ENCODE data around the gene TMED6. TPM values are rescaled to one million over a fixed set of nuclear protein-coding genes. Genes with fewer than 3 reads are reported as not detected.

Gene TMED6
- total RNA-seq, 1 experiment from 2014 or later = 0.59 TPM

GRCh38 chr16:69313469-69313868 lies 38.1 kb downstream of the TMED6 start:
- H3F3A ChIP-seq (ENCODE audit: insufficient read depth, low read depth) = peaks cover 16% of the 10 kb centered on the region; the same call in 1 of the 2 replicates
- ChIA-PET CTCF (no interaction called here), POLR2A (ENCODE audit: unreplicated experiment) (no interaction called here)
- no peaks in the 10 kb centered on the region for H3K9me3 ChIP-seq (ENCODE audit: insufficient read depth, low read depth)
- intact Hi-C loops (cut with micrococcal nuclease; ENCODE audit: unreplicated experiment) = no loop called here
- no peaks in the 10 kb centered on the region for H3K9me2 ChIP-seq (ENCODE audit: insufficient read depth)
- H3K4me2 ChIP-seq = peak overlapping the region; percentile 31; the same call in 1 of the 2 replicates
- H3K79me2 ChIP-seq (ENCODE audit: low read depth) = peaks cover 34% of the 10 kb centered on the region
- no peak overlapping the region for H2AFZ ChIP-seq
- BruUV-seq (replicated peaks) = no TSS peak
- DNase-seq = no peak
- no peaks in the 10 kb centered on the region for H3K27me3 ChIP-seq (ENCODE audit: insufficient read depth, low read depth)
- H4K20me1 ChIP-seq (ENCODE audit: insufficient read depth) = peaks cover 20% of the 10 kb centered on the region
- H3K27ac ChIP-seq = no peak overlapping the region
- H3K36me3 ChIP-seq (ENCODE audit: low read depth) = peaks cover 9% of the 10 kb centered on the region
- peaks cover 8% of the 10 kb centered on the region for H3K4me1 ChIP-seq (replicated peaks; ENCODE audit: insufficient read depth)
- H3K4me3 ChIP-seq = no peak overlapping the region
- TF ChIP-seq CTCF (conservative IDR thresholded peaks at IDR 0.05) (no peak), EZH2 (IDR thresholded peaks at IDR 0.05; ENCODE audit: low read depth) (no peak)

- peak overlapping the region; percentile 80 for H3K4me2 ChIP-seq
- DNase-seq = peak; percentile 38 to 42
- intact Hi-C loops (cut with micrococcal nuclease; ENCODE audit: unreplicated experiment) = loop anchor here (1.0 kb wide), 1 partner anchor 123 kb away; no protein-coding TSS in a partner anchor
- no peaks in the 10 kb centered on the region for H3K27me3 ChIP-seq (ENCODE audit: insufficient read depth, low read depth)
- peaks cover 34% of the 10 kb centered on the region for H3K79me2 ChIP-seq (ENCODE audit: low read depth)
- TSS peak; percentile 46 for BruUV-seq (replicated peaks)
- peaks cover 19% of the 10 kb centered on the region; the same call in 1 of the 2 replicates for H3F3A ChIP-seq (ENCODE audit: insufficient read depth, low read depth)
- no peak; the same call in 1 of the 2 replicates for TF ChIP-seq CTCF (conservative IDR thresholded peaks at IDR 0.05)
- no peak for TF ChIP-seq EZH2 (IDR thresholded peaks at IDR 0.05; ENCODE audit: low read depth)
- ChIA-PET CTCF (interaction anchor here (0.6 kb wide), 1 partner anchor 175 kb away, joined by 3 read pairs; no protein-coding TSS in a partner anchor), POLR2A (ENCODE audit: unreplicated experiment) (interaction anchor here (0.6 kb wide), 1 partner anchor 606 kb away, joined by 3 read pairs; no protein-coding TSS in a partner anchor)
- peaks cover 9% of the 10 kb centered on the region for H3K36me3 ChIP-seq (ENCODE audit: low read depth)
- peak overlapping the region; percentile 9; the same call in 1 of the 2 replicates for H3K27ac ChIP-seq
- H4K20me1 ChIP-seq (ENCODE audit: insufficient read depth) = peaks cover 16% of the 10 kb centered on the region
- H3K4me1 ChIP-seq (replicated peaks; ENCODE audit: insufficient read depth) = peaks cover 8% of the 10 kb centered on the region
- peak overlapping the region; percentile 82 for H3K4me3 ChIP-seq
- H3K9me2 ChIP-seq (ENCODE audit: insufficient read depth) = no peaks in the 10 kb centered on the region
- no peaks in the 10 kb centered on the region for H3K9me3 ChIP-seq (ENCODE audit: insufficient read depth, low read depth)
- H2AFZ ChIP-seq = peak overlapping the region; percentile 74; the same call in 1 of the 2 replicates
Observed at GRCh38 chr16:69311533-69312387, 39.8 kb downstream of the TMED6 start.

- H3K4me2 ChIP-seq = peak within 1 kb of the TSS; percentile 80
- ChIA-PET POLR2A (ENCODE audit: unreplicated experiment) (interaction anchor here (0.6 kb wide), 1 partner anchor 607 kb away, joined by 3 read pairs; no protein-coding TSS in a partner anchor), CTCF (no interaction called here)
- intact Hi-C loops (cut with micrococcal nuclease; ENCODE audit: unreplicated experiment) = loop anchor here (1.0 kb wide), 1 partner anchor 123 kb away; no protein-coding TSS in a partner anchor
- H3K4me1 ChIP-seq (replicated peaks; ENCODE audit: insufficient read depth) = peaks cover 8% of the 10 kb centered on the region
- H3F3A ChIP-seq (ENCODE audit: insufficient read depth, low read depth) = peaks cover 24% of the 10 kb centered on the region; the same call in 1 of the 2 replicates
- TF ChIP-seq EZH2 (IDR thresholded peaks at IDR 0.05; ENCODE audit: low read depth) (no peak), CTCF (conservative IDR thresholded peaks at IDR 0.05) (peak; percentile 66)
- H3K27ac ChIP-seq = peak within 1 kb of the TSS; percentile 54
- peaks cover 4% of the 10 kb centered on the region for H3K36me3 ChIP-seq (ENCODE audit: low read depth)
- H3K9me3 ChIP-seq (ENCODE audit: insufficient read depth, low read depth) = no peaks in the 10 kb centered on the region
- peak; percentile 81 to 98 for DNase-seq
- H2AFZ ChIP-seq = peak within 1 kb of the TSS; percentile 90
- H3K4me3 ChIP-seq = peak within 1 kb of the TSS; percentile 82
- BruUV-seq (replicated peaks) = TSS peak; percentile 88
- peaks cover 34% of the 10 kb centered on the region for H3K79me2 ChIP-seq (ENCODE audit: low read depth)
- H3K27me3 ChIP-seq (ENCODE audit: insufficient read depth, low read depth) = no peaks in the 10 kb centered on the region
- no peaks in the 10 kb centered on the region for H3K9me2 ChIP-seq (ENCODE audit: insufficient read depth)
- H4K20me1 ChIP-seq (ENCODE audit: insufficient read depth) = peaks cover 16% of the 10 kb centered on the region
Observed at GRCh38 chr16:69310653-69311532, 40.7 kb downstream of the TMED6 start, which contains the start of gene VPS4A. VPS4A (plus strand) TSS chr16:69311350; CDS start chr16:69311512, 162 bp downstream.

Data from PC-9 (cell line).